Activated CD8-positive, alpha-beta memory T cell treated with anti-CD3 and anti-CD28 coated beads, Interleukin-2, amount 50 U/mL, for 24 hours (primary cell): Measurements from ENCODE around the gene PODNL1.
"Not testable (repeated sequence)": the region's sequence is repeated elsewhere in the genome, so short reads cannot be mapped to it uniquely, and the experiment has no call there.

Experiments used
- DNase-seq: peaks from one replicate; pipeline ENCODE4 v3.0.0-alpha.2; 2020; ENCODE audit errors: extremely low read depth

The PODNL1 gene

DNA sequence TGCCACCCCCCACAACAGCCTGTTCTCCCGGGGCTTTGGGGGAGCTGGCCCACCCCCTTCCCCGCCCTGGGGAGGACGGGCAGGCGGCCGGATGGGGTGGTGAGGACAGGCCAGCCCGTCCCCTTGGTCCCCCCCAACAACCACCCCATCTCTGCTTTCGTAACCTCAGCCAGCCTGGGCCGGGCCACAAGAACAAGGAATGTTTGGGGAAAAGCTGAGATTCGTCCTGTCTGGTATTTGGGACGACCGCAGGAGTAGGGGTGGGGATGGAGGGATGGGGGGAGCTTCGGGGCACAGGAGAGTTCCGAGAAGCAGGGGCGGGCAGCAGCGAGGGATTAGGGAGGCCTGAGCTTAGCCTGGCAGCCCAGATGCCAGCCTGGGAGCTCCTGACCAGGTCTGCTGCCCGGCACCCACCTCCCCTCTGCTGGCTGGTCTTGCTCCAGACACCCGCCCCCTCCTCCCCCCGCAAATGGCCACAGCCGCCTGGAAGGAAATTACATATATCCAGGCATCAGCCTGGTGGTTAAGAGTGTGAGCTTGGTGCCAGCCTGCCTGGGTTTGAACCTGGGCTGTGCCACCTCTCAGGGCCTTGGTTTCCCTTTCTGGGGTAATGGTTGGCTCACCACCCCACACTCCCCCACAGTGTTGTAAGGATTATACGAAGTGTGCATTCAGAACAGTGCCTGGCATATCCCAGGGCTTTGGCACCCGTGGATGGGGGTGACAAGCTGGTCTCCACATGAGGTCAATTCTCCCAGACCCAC is at the start of gene PODNL1:
PODNL1 (minus strand) TSS at position 117 of the 764 bp plus-strand sequence. CDS start 236 bp downstream, outside the sequence.
- DNase-seq: no peak

DNA sequence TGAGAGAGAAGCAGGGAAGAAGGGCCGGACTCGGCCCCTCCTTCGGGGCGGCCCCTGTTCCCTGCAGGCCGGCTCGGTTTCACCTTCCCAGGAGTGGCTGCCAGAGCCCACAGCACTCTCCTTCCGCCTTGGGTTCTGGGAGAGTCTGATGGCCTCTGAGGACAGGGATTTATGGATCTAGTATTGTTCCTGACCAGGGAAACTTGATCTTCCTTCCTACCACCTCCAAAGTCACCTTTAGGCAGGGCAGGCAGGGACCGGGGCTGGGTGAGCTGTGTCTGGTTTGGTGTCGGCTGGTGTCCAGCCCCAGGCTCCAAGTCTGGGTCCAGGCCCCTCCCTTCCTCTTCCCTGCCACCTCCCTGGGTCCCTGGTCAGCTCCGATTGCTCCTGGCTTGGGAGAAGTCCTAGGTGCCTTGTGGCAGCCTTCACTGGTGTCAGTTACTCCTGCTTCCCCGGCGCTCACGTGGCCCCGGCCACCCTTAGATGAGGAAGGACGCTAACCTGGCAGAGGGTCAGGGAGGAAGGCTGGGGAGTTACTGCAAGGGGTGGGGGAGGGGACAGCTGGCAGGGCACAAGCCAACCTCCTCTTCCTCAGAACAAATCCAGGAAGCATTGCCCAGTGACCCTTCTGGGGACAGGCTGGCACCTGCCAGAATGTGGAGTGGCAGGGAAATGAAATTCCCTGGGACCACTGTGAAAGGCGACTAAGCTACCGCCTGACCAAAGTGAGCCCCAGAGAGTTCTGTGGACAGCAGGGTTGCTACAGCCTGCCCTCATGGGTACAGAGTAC is 49.1 kb upstream of the PODNL1 start:
- no peak for DNase-seq

- DNase-seq: peak; percentile 99
Measured at GRCh38 chr19:13986348-13986904, 48.2 kb upstream of the PODNL1 start.

DNA sequence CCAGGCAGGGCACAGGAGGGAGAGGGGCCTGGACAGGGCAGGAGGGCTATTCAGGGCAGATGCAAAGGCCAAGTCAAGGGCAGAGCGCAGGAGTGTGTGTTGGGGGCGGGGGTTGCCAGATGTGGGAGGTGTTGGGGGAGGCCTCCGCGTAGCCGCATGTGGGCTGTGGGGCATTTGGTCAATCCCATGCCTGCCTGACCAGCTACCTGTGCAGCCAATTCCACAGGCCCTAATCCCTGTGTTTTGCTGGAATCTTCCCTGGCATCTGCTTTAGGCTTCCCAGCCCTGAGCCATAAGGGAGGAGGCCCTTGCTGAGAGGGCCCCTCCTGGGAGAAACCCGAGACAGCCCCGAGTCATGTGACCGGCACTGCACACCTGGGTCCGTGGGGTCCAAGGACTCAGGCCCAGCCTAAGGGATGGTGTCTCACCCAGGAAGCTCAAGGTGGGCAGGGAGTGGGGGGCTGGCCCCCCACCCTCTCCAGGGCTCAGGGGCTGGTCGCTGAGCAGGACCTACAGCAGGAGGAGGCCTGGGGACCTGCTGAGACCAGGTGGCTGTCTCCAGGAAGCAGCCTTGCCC is 47.6 kb upstream of the PODNL1 start:
- no peak for DNase-seq

DNA sequence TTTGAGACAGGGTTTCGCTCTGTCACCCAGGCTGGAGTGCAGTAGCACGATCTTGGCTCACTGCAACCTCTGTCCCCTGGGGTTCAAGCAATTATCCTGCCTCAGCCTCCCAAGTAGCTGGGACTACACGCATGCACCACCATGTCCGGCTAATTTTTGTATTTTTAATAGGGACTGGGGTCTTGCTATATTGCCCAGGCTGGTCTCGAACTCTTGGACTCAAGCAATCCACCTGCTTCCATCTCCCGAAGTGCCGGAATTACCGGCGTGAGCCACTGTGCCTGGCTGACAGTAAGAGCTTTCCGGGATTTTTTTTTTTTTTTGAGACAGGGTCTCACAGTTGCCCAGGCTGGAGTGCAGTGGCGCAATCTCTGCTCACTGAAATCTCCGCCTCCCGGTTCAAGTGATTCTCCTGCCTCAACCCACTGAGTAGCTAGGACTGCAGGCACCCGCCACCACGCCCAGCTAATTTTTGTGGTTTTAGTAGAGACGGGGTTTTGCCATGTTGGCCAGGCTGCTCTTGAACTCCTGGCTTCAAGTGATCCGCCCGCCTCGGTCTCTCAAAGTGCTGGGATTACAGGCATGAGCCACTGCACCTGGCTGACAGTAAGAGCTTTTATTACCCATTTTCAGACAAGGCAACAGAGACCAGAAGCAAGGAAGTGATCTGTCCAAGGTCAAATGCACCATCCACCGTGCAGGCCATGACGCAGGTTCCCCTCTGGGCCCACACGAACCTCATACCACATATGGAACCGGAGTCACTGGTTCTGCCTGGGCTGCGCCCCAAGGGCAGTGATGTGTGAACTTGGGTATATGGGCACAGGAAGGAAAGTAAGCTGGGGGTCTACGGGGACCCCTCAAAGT is 46.9 kb upstream of the PODNL1 start:
- DNase-seq: no peak

- DNase-seq: no peak
Measured at GRCh38 chr19:13984186-13984585, 46.0 kb upstream of the PODNL1 start.

DNA sequence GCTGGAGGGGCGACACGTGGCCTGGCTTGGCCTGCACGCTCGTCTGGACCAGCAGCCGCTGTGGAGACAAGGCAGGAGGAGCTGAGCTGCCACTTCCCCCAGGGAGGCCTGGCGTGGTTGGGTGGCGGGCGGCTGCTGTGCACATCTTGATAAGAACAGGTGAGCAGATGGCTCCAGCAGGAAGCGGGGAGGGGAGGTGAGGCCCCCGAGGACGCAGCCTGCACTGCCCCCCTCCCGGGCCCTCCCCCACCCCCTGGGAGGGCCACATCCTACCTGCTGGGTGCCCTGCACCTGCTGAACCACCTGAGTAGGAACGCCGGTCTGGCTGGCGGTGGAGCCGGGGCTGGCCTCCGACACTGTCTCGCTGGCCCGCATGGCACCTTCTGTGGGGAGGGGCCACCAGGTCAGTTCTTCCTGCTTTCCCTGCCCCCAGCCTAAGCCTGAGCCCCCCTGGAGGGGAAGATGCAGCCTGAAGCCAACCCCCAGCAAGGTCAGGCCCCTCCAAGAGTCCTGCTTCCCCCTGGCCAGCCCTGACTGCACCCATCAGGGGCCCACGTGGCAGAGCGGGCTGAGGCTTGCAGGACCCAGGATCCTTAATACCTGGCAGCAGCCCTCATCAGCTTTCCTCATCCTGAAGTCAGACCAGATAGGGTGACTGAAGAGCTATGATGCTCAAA is 45.1 kb upstream of the PODNL1 start:
- DNase-seq: no peak

- no peak for DNase-seq
Measured at GRCh38 chr19:13982773-13983172, 44.6 kb upstream of the PODNL1 start.

- DNase-seq: no peak
Measured at GRCh38 chr19:13981988-13982501, 43.8 kb upstream of the PODNL1 start.

DNA sequence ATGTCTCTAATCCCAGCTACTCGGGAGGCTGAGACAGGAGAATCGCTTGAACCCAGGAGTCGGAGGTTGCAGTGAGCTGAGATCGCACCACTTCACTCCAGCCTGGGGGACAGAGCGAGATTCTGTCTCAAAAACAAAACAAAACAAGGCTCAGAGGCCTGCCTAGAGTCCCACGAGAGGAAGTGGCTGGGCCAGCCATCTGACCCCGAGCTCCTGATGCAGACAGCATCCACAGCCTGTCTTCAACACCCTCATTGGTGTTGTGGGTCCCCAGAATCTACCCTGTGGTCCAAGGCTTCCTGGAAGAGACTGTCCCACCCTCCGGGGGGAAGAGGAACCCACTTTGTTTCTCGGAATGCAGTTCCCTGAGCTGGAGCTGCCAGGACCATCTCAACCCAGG is 43.2 kb upstream of the PODNL1 start:
- no peak for DNase-seq

DNA sequence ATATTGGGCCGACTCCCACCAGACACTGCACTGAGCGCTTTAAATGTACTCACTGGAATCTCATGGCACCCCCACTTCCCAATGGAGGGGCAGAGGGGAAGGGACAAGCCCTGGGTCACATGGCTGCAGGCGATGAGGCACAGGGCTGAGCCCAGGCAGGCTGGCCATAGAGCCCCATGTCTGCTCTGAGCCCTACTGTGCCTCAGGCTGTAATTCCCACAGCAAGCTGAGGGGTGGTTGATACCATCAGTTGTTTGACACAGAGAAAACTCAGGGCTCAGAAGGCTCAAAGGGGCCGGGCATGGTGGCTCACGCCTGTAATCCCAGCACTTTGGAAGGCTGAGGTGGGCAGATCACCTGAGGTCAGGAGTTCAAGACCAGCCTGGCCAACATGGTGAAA is 42.8 kb upstream of the PODNL1 start:
- no peak for DNase-seq

GRCh38 chr19:13980340-13980739 is 42.1 kb upstream of the PODNL1 start:
- no peak for DNase-seq

- no peak for DNase-seq
Measured at GRCh38 chr19:13979686-13980085, 41.5 kb upstream of the PODNL1 start.

GRCh38 chr19:13979244-13979615 is 41.0 kb upstream of the PODNL1 start:
- DNase-seq: no peak

GRCh38 chr19:13978351-13979243 is 40.4 kb upstream of the PODNL1 start:
- DNase-seq: no peak

GRCh38 chr19:13977803-13978202 is 39.6 kb upstream of the PODNL1 start:
- DNase-seq: no peak

- no peak for DNase-seq
Measured at GRCh38 chr19:13976446-13976845, 38.2 kb upstream of the PODNL1 start.

- DNase-seq: no peak
Measured at GRCh38 chr19:13975870-13976269, 37.7 kb upstream of the PODNL1 start.

DNA sequence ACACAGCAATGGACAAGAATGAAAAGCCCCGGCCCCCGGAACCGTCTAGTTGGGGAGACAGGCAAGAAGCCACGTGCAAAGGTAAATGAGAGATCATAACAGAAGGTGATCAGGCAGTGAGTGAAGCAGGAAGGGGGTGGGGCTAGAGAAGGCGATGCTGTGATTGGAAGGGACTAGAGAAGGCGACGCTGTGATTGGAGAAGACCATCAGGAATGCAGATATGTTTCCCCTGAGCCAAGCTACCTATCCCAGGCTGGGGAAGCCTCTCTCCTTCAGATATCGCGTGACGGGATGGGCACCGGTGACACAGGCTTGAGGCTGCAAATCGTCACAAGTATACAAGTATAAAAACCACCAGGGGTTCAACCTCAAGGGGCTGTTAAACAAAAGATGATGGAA is 35.9 kb upstream of the PODNL1 start:
- no peak for DNase-seq

- not testable (repeated sequence) for DNase-seq
Measured at GRCh38 chr19:13973479-13973878, 35.3 kb upstream of the PODNL1 start.
